Measurements from ENCODE around the gene THOC2. TPM values are rescaled to one million over a fixed set of nuclear protein-coding genes. Genes with fewer than 3 reads are reported as not detected.

The THOC2 gene
- total RNA-seq (2013; cell fraction: nucleolus; rRNA removed): 552 and 556 TPM in 2 replicates
- total RNA-seq (2014; rRNA removed): 64.8 and 85.6 TPM in 2 replicates
- total RNA-seq (2014; rRNA removed; fragmentation: Illumina TruSeq; extraction: Trizol): 107 and 114 TPM in 2 replicates
- total RNA-seq (2021): 69.3 and 69.9 TPM in 2 replicates
- 39.9 TPM for polyA plus RNA-seq (2011; ENCODE audit: low read depth)
- polyA plus RNA-seq (2011; rRNA removed): 136 and 209 TPM in 2 replicates
- 31.2 and 32.3 TPM in 2 replicates for polyA plus RNA-seq (2011; cell fraction: cytosol; rRNA removed)
- polyA plus RNA-seq (2011; cell fraction: nucleus; rRNA removed): 189 and 222 TPM in 2 replicates
- polyA plus RNA-seq (2012): 50.7 and 64.0 TPM in 2 replicates
- polyA plus RNA-seq (2014; fragmentation: Illumina TruSeq; extraction: Trizol): 97.0 and 115 TPM in 2 replicates
- polyA plus RNA-seq (2014; fragmentation: Nextera tagmentation; extraction: Ambion mirVana): 100 to 1,000 TPM in 1 of 2 experiments, 10 to 100 TPM in 1; 65.9 to 100 TPM
- polyA plus RNA-seq (2014; rRNA removed): 57.0 and 71.3 TPM in 2 replicates
- 10 to 100 TPM; 74.6 to 75.7 TPM for polyA plus RNA-seq (2016; fragmentation: Nextera tagmentation; extraction: Ambion mirVana)
- 78.8 and 88.8 TPM in 2 replicates for polyA minus RNA-seq (2011; rRNA and poly(A)+ RNA removed)
- 21.8 and 27.4 TPM in 2 replicates for polyA minus RNA-seq (2011; cell fraction: cytosol; rRNA and poly(A)+ RNA removed)
- polyA minus RNA-seq (2011; cell fraction: nucleus; rRNA and poly(A)+ RNA removed): 129 and 143 TPM in 2 replicates
- Bru-seq, nascent RNA: percentile 83 among the genes with signal in this experiment
- percentile 91 among the genes with signal in this experiment for BruChase-seq, experiment 1, labeled RNA remaining after a 6-hour chase
- BruChase-seq, experiment 2, labeled RNA remaining after a 2-hour chase: percentile 89 among the genes with signal in this experiment
- long read RNA-seq, experiment 1, partial matches to known transcripts: 21 of 27 reads
- long read RNA-seq, experiment 1, other reads (novel, unspliced or antisense): 6 of 27 reads
- long read RNA-seq, experiment 2, partial matches to known transcripts: 246 of 289 reads
- long read RNA-seq, experiment 2, other reads (novel, unspliced or antisense): 42 of 289 reads

- Histone ChIP-seq H3K9me3 (replicated peaks; ENCODE audit: control insufficient read depth, insufficient read depth, low read length) (no peaks in the 10 kb centered on the region; the same call in 2 of the 3 replicates), H3K79me2 (ENCODE audit: control insufficient read depth, insufficient read depth, low read length) (peaks cover 51% of the 10 kb centered on the region), H3K36me3 (ENCODE audit: control insufficient read depth in 2 of 2, insufficient read depth in 2 of 2, low read length in 1 of 2) (no peaks in the 10 kb centered on the region), H3K27me3 (replicated peaks in 1 of 2; ENCODE audit: control insufficient read depth in 2 of 2, insufficient read depth in 2 of 2, low read length in 1 of 2) (no peaks in the 10 kb centered on the region), H3K4me3 (peak within 1 kb of the TSS; percentile 71), H3K27ac (ENCODE audit: control insufficient read depth, insufficient read depth) (peak within 1 kb of the TSS; percentile 75), H3K9ac (ENCODE audit: control insufficient read depth, insufficient read depth, low read length) (peak within 1 kb of the TSS; percentile 71), H4K20me1 (ENCODE audit: control insufficient read depth, insufficient read depth) (no peaks in the 10 kb centered on the region), H3K4me2 (ENCODE audit: control insufficient read depth, insufficient read depth) (peak within 1 kb of the TSS; percentile 55), H3K4me1 (ENCODE audit: control insufficient read depth, insufficient read depth, low read length) (no peaks in the 10 kb centered on the region), H2AFZ (ENCODE audit: control insufficient read depth, low read depth, low read length) (peak within 1 kb of the TSS; percentile 64)
- DNase-seq (ENCODE audit: low read depth, low spot score): peak; percentile 49
- peak; percentile 84 for ATAC-seq
- intact Hi-C loops (cut with micrococcal nuclease; ENCODE audit: unreplicated experiment) (no loop called here), in situ Hi-C loops (cut with MboI) (no loop called here)
- ChIA-PET RAD21 (ENCODE audit: unreplicated experiment) (no interaction called here), SMC1A (ENCODE audit: uncharacterized antibody, unreplicated experiment) (interaction anchor here (1.3 kb wide), 2 partner anchors 12 to 33 kb away, joined by 3 to 4 read pairs; no protein-coding TSS in a partner anchor), POLR2A (no interaction called here), CTCF (no interaction called here)
- TSS peak; percentile 79 for BruUV-seq (replicated peaks)
- 33% methylated on average over 41 of the region's 49 CpGs for WGBS (ENCODE audit: insufficient coverage, insufficient replicate concordance, low lambda C conversion rate, missing lambda C conversion rate)
- no peak for FAIRE-seq
- TF ChIP-seq MTA2 (IDR thresholded peaks at IDR 0.05; ENCODE audit: low read depth): peak; percentile 62
- no peak for TF ChIP-seq ZSCAN29 (IDR thresholded peaks at IDR 0.05)
- 0 out of 3 replicates have a peak, but pooled peaks of 1 of the 2 experiments have one; percentile 8 for TF ChIP-seq EGR1 (IDR thresholded peaks at IDR 0.05; ENCODE audit: borderline replicate concordance in 1 of 2, low read depth in 2 of 2, low read length in 2 of 2)
- TF ChIP-seq, protein P1, sequence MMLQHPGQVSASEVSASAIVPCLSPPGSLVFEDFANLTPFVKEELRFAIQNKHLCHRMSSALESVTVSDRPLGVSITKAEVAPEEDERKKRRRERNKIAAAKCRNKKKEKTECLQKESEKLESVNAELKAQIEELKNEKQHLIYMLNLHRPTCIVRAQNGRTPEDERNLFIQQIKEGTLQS (IDR thresholded peaks at IDR 0.05; ENCODE audit: borderline replicate concordance, extremely low read depth, low read depth, low read length): no peak
- 0 out of 4 replicates have a peak, but pooled peaks of 1 of the 2 experiments have one; percentile 22 for TF ChIP-seq ETV6 (conservative IDR thresholded peaks at IDR 0.05 in 1 of 2, IDR thresholded peaks at IDR 0.05 in 1 of 2; ENCODE audit: borderline replicate concordance in 1 of 2, low read depth in 1 of 2)
- peak; percentile 78 for TF ChIP-seq IKZF1 (conservative IDR thresholded peaks at IDR 0.05)
- TF ChIP-seq POU2F2 (IDR thresholded peaks at IDR 0.05; ENCODE audit: borderline replicate concordance, low read depth, low read length): no peak
- TF ChIP-seq SIN3A (IDR thresholded peaks at IDR 0.05; ENCODE audit: low read depth, low read length): no peak
- no peak for TF ChIP-seq TCF12 (IDR thresholded peaks at IDR 0.05; ENCODE audit: low read depth, low read length)
- 0 out of 2 replicates have a peak, but pooled peaks have one; percentile 34 for TF ChIP-seq GABPA (IDR thresholded peaks at IDR 0.05; ENCODE audit: low read depth)
- no peak for TF ChIP-seq FOXK2 (IDR thresholded peaks at IDR 0.05)
- TF ChIP-seq HDAC6 (IDR thresholded peaks at IDR 0.05; ENCODE audit: unreplicated experiment): no peak
- no peak for TF ChIP-seq PAX5 (IDR thresholded peaks at IDR 0.05; ENCODE audit: borderline replicate concordance, low read depth, low read length)
- 0 out of 2 replicates have a peak, but pooled peaks have one; percentile 7 for TF ChIP-seq FOXM1 (IDR thresholded peaks at IDR 0.05; ENCODE audit: low read depth, low read length)
- TF ChIP-seq CREM (IDR thresholded peaks at IDR 0.05; ENCODE audit: low read depth): peak; percentile 51; the same call in 1 of the 2 replicates
- peak; percentile 69; the same call in 1 of the 2 replicates for TF ChIP-seq NBN (IDR thresholded peaks at IDR 0.05)
- 0 out of 2 replicates have a peak, but pooled peaks have one; percentile 37 for TF ChIP-seq CBX5 (IDR thresholded peaks at IDR 0.05; ENCODE audit: low read depth)
- TF ChIP-seq TBL1XR1 (IDR thresholded peaks at IDR 0.05; ENCODE audit: low read depth, low read length): 0 out of 2 replicates have a peak, but pooled peaks have one; percentile 16
- 0 out of 2 replicates have a peak, but pooled peaks have one; percentile 26 for TF ChIP-seq MLLT1 (IDR thresholded peaks at IDR 0.05)
Measured at GRCh38 chrX:123732670-123733363, at the start of gene THOC2. THOC2 (minus strand) TSS chrX:123733052; CDS start chrX:123733022, 30 bp downstream.

Measured in GM12878 (cell line).